Measurements from ENCODE around the gene MAP3K7. TPM values are rescaled to one million over a fixed set of nuclear protein-coding genes. Genes with fewer than 3 reads are reported as not detected.

MAP3K7 gene
- polyA plus RNA-seq, 1 experiment, result 23.1 TPM

DNA sequence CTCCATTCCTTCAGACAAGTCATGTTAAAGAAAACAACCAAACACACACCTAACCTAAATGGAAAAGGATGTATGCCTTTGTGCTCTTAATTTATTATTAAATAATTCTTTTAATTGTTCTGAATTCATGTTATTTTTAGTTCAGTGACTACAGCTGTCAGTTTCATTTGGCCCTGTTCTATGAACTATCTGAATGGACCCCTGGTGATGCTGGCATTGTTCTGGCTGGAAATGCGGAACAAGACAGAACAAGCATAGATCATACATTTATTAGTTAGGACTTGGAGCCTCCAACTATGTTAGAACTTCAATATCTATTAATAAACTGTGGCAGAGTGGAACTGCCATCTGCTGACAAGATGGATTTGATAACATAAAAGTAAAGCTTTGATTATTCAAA, 5.7 kb downstream of the MAP3K7 start:
- Histone ChIP-seq H3K4me3 (ENCODE audit: low read depth, low read length) (no peak overlapping the region), H3K36me3 (ENCODE audit: control insufficient read depth, insufficient read depth, low read length) (no peaks in the 10 kb centered on the region), H3K27me3 (ENCODE audit: control insufficient read depth, insufficient read depth, low read length) (no peaks in the 10 kb centered on the region)
- DNase-seq (ENCODE audit: low read depth), result no peak
- ChIA-PET CTCF (interaction anchor here (0.6 kb wide), 1 partner anchor 334 kb away, joined by 3 read pairs; no protein-coding TSS in a partner anchor), POLR2A (no interaction called here)
- TF ChIP-seq, protein P1, sequence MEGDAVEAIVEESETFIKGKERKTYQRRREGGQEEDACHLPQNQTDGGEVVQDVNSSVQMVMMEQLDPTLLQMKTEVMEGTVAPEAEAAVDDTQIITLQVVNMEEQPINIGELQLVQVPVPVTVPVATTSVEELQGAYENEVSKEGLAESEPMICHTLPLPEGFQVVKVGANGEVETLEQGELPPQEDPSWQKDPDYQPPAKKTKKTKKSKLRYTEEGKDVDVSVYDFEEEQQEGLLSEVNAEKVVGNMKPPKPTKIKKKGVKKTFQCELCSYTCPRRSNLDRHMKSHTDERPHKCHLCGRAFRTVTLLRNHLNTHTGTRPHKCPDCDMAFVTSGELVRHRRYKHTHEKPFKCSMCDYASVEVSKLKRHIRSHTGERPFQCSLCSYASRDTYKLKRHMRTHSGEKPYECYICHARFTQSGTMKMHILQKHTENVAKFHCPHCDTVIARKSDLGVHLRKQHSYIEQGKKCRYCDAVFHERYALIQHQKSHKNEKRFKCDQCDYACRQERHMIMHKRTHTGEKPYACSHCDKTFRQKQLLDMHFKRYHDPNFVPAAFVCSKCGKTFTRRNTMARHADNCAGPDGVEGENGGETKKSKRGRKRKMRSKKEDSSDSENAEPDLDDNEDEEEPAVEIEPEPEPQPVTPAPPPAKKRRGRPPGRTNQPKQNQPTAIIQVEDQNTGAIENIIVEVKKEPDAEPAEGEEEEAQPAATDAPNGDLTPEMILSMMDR (IDR thresholded peaks at IDR 0.05; ENCODE audit: insufficient read depth, low read depth, low read length), result no peak

DNA sequence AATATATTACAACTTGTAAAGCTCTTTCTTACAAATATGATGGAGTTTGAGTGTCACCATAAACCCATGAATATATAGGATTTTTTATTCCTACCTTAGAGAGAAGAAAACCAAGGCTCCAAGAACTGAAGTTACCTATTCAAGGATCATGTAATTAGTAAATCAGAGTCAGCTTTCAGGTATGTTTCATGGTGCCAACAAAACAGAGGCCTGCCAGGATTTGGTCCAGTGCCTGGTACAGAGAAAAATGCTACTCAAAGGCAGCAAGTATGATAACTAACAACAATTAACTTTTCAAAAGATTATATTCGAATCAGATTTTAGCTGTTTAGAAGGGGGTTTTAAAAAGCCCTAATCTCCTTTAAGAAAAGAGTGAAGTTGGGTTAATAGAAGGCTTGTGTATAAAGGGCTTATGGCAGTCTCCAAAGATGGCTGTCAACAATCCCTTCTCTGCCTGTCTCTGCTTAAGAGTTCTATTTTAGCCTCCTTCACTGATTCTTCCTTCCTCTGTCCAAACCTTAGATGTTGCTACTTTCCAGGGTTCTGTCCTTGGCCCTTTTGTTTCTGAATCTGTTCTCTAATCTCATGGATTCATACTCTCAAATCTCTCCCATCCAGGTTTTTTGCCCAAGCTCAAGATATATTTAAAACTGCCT, 7.8 kb downstream of the MAP3K7 start:
- Histone ChIP-seq H3K4me3 (ENCODE audit: low read depth, low read length) (no peak overlapping the region), H3K27me3 (ENCODE audit: control insufficient read depth, insufficient read depth, low read length) (no peaks in the 10 kb centered on the region), H3K36me3 (ENCODE audit: control insufficient read depth, insufficient read depth, low read length) (no peaks in the 10 kb centered on the region)
- CTCF ChIA-PET, result interaction anchor here (1.3 kb wide), 1 partner anchor 10 kb away, joined by 4 read pairs; no protein-coding TSS in a partner anchor
- TF ChIP-seq, protein P1 (IDR thresholded peaks at IDR 0.05; ENCODE audit: insufficient read depth, low read depth, low read length), result no peak
- DNase-seq (ENCODE audit: low read depth), result no peak
- POLR2A ChIA-PET, result no interaction called here

GRCh38 chr6:90575267-90575666, 11.6 kb downstream of the MAP3K7 start:
- Histone ChIP-seq H3K27me3 (ENCODE audit: control insufficient read depth, insufficient read depth, low read length) (no peaks in the 10 kb centered on the region), H3K36me3 (ENCODE audit: control insufficient read depth, insufficient read depth, low read length) (no peaks in the 10 kb centered on the region; the same call in 1 of the 2 replicates), H3K4me3 (ENCODE audit: low read depth, low read length) (no peak overlapping the region)
- POLR2A ChIA-PET, result no interaction called here
- TF ChIP-seq, protein P1 (IDR thresholded peaks at IDR 0.05; ENCODE audit: insufficient read depth, low read depth, low read length), result no peak
- no peak for DNase-seq (ENCODE audit: low read depth)
- CTCF ChIA-PET, result interaction anchor here (0.5 to 1.1 kb wide), 2 partner anchors 96 to 601 kb away, joined by 3 read pairs; no protein-coding TSS in a partner anchor

DNA sequence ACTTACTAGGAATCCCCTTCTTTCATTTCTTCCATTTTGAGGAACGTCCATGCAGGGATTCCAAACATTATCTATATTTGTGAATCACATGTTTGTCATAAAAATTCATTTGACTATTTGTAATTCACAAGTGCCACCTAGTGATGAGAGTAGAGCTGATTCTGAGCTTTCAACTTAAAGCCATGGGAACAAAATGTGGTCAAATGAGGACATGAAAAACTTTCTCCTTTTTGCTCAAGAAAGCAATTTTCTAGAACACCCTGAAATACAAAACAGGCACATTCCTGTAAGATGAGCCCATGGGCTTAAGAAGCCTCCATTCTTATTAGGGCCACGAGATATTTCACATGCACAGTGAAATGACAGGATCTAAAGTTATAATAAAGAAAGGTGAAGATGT, 12.3 kb downstream of the MAP3K7 start:
- no peak for DNase-seq (ENCODE audit: low read depth)
- no peak overlapping the region for H3K4me3 ChIP-seq (ENCODE audit: low read depth, low read length)
- H3K27me3 ChIP-seq (ENCODE audit: control insufficient read depth, insufficient read depth, low read length), result no peaks in the 10 kb centered on the region
- no peaks in the 10 kb centered on the region; the same call in 1 of the 2 replicates for H3K36me3 ChIP-seq (ENCODE audit: control insufficient read depth, insufficient read depth, low read length)
- POLR2A ChIA-PET, result no interaction called here
- CTCF ChIA-PET, result interaction anchor here (0.5 to 1.1 kb wide), 2 partner anchors 96 to 601 kb away, joined by 3 read pairs; no protein-coding TSS in a partner anchor
- TF ChIP-seq, protein P1 (IDR thresholded peaks at IDR 0.05; ENCODE audit: insufficient read depth, low read depth, low read length), result no peak

- Histone ChIP-seq H3K27me3 (ENCODE audit: control insufficient read depth, insufficient read depth, low read length) (no peaks in the 10 kb centered on the region), H3K4me3 (ENCODE audit: low read depth, low read length) (no peak overlapping the region), H3K36me3 (ENCODE audit: control insufficient read depth, insufficient read depth, low read length) (no peaks in the 10 kb centered on the region; the same call in 1 of the 2 replicates)
- TF ChIP-seq, protein P1 (IDR thresholded peaks at IDR 0.05; ENCODE audit: insufficient read depth, low read depth, low read length), result no peak
- POLR2A ChIA-PET, result no interaction called here
- CTCF ChIA-PET, result no interaction called here
- no peak for DNase-seq (ENCODE audit: low read depth)
These were observed 13.2 kb downstream of the MAP3K7 start for GRCh38 chr6:90573624-90574023.

All from BJ (cell line).